ENCODE data around the gene COL25A1. TPM values are rescaled to one million over a fixed set of nuclear protein-coding genes. Genes with fewer than 3 reads are reported as not detected.
A peak's percentile ranks its signal among the peaks of the same experiment; 100 is the strongest.

COL25A1 gene
- total RNA-seq, 1 experiment from 2014 or later, result 4.2 TPM

- no peak overlapping the region for H3K4me2 ChIP-seq (ENCODE audit: insufficient read depth, insufficient read length, low read length)
Observed at GRCh38 chr4:109185548-109185947, 116.9 kb downstream of the COL25A1 start.

More at GRCh38 chr4:109185548-109185947, 116.9 kb downstream of the COL25A1 start:
- Histone ChIP-seq H3K4me1 (ENCODE audit: insufficient read depth, low read length) (peaks cover 2% of the 10 kb centered on the region; the same call in 1 of the 2 replicates), H3K56ac (ENCODE audit: insufficient read length, low read depth, low read length) (no peak overlapping the region), H4K8ac (replicated peaks; ENCODE audit: insufficient read length, low read depth, low read length) (no peak overlapping the region), H3K18ac (ENCODE audit: insufficient read length, low read depth, low read length) (no peak overlapping the region), H3K4ac (ENCODE audit: low read depth, low read length) (no peak overlapping the region), H4K5ac (ENCODE audit: insufficient read length, low read depth, low read length) (no peak overlapping the region), H2BK5ac (ENCODE audit: insufficient read length, low read length) (no peak overlapping the region), H3T11ph (ENCODE audit: low read length) (no peak overlapping the region), H3K9me3 (ENCODE audit: control insufficient read depth, low read depth, low read length) (no peaks in the 10 kb centered on the region), H3K27me3 (ENCODE audit: insufficient read depth, low read length) (no peaks in the 10 kb centered on the region), H4K91ac (ENCODE audit: insufficient read length, low read depth, low read length) (no peak overlapping the region), H2BK20ac (ENCODE audit: low read depth, low read length, poor library complexity, severe bottlenecking) (no peak overlapping the region), H3K14ac (ENCODE audit: insufficient read depth, low read length) (no peak overlapping the region), H3K79me2 (ENCODE audit: insufficient read depth, low read length) (no peaks in the 10 kb centered on the region), H2BK12ac (ENCODE audit: insufficient read length, low read depth, low read length) (no peak overlapping the region), H2AFZ (ENCODE audit: low read length) (no peak overlapping the region), H3K27ac (ENCODE audit: insufficient read length, low read depth, low read length) (no peak overlapping the region), H3K23ac (ENCODE audit: insufficient read length, low read depth, low read length) (no peak overlapping the region), H3K79me1 (ENCODE audit: insufficient read depth, low read depth, low read length, poor library complexity, severe bottlenecking) (no peaks in the 10 kb centered on the region), H3K9ac (ENCODE audit: extremely low read depth, insufficient read length, low read length) (no peak overlapping the region), H2AK5ac (ENCODE audit: insufficient read length, low read length) (no peak overlapping the region), H4K20me1 (ENCODE audit: control insufficient read depth, insufficient read depth, insufficient read length) (no peaks in the 10 kb centered on the region), H2BK15ac (ENCODE audit: low read depth, low read length) (no peak overlapping the region), H3K23me2 (ENCODE audit: insufficient read length, low read depth, low read length, poor library complexity, severe bottlenecking) (no peaks in the 10 kb centered on the region), H2BK120ac (ENCODE audit: low read depth, low read length, poor library complexity, severe bottlenecking) (no peak overlapping the region)
- Mint-ChIP-seq H3K36me3 (ENCODE audit: insufficient read depth in 1 of 3, low read depth in 3 of 3) (peaks cover 2 to 14% (median 2%) of the 10 kb centered on the region in 3 experiments; a peak in 6 of 7 replicates), H3K4me1 (peaks cover 38 to 55% of the 10 kb centered on the region in 2 experiments), H3K9me3 (peaks cover 2 to 7% of the 10 kb centered on the region in 2 experiments; a peak in 3 of 5 replicates), H3K27ac (peak overlapping the region in 1 of 3 experiments; percentile 78; a peak in 3 of 7 replicates), H3K4me3 (no peak overlapping the region; a peak in 1 of 5 replicates), H3K27me3 (ENCODE audit: low read depth) (no peaks in the 10 kb centered on the region)
- no peak for TF ChIP-seq CTCF (conservative IDR thresholded peaks at IDR 0.05)
- DNase-seq, result no peak
- WGBS (ENCODE audit: extremely low coverage, insufficient read length, low lambda C conversion rate), result no CpG with 5 or more reads among the region's 2 CpGs
